Epithelial cell of esophagus (primary cell): ENCODE measurements around the gene DCLRE1B.

Experiments
- DNase-seq: peaks from one replicate; pipeline ENCODE4 v3.0.0; 2010; ENCODE audit warnings: low read depth
- H3K4me3 ChIP-seq: 2 replicates; pipeline ENCODE4 v1.5.1; 2011; ENCODE audit warnings: mild to moderate bottlenecking, low read length, control low read depth
- CTCF ChIP-seq: IDR thresholded peaks from 2 replicates; pipeline ENCODE4 v1.5.1; 2011; ENCODE audit warnings: low read depth, mild to moderate bottlenecking, low read length, control low read depth, inconsistent platforms; ENCODE audit not compliant: insufficient read depth; ENCODE audit errors: missing control alignments

DCLRE1B gene

GRCh38 chr1:113886417-113887401 lies 18.4 kb upstream of the DCLRE1B start:
- H3K4me3 ChIP-seq: no peak overlapping the region
- no peak for DNase-seq

GRCh38 chr1:113887402-113888175 lies 17.5 kb upstream of the DCLRE1B start, which contains the start of gene BCL2L15:
Gene BCL2L15 (minus strand): TSS chr1:113887581. CDS start chr1:113887375, 206 bp downstream.
- H3K4me3 ChIP-seq: no peak within 1 kb of the TSS
- TF ChIP-seq CTCF: no peak
- DNase-seq: no peak

More at GRCh38 chr1:113886417-113887401, 18.4 kb upstream of the DCLRE1B start:
- TF ChIP-seq CTCF: no peak

- no peak for TF ChIP-seq CTCF
- no peak for DNase-seq
These were observed 14.3 kb upstream of the DCLRE1B start for GRCh38 chr1:113890816-113891215.

GRCh38 chr1:113891631-113892220 lies 13.4 kb upstream of the DCLRE1B start:
- H3K4me3 ChIP-seq: no peak overlapping the region
- DNase-seq: no peak
- no peak for TF ChIP-seq CTCF

More at GRCh38 chr1:113890816-113891215, 14.3 kb upstream of the DCLRE1B start:
- no peak overlapping the region for H3K4me3 ChIP-seq

GRCh38 chr1:113893267-113893666 lies 11.9 kb upstream of the DCLRE1B start:
- DNase-seq: no peak
- no peak overlapping the region for H3K4me3 ChIP-seq
- no peak for TF ChIP-seq CTCF

GRCh38 chr1:113895098-113895497 lies 10.0 kb upstream of the DCLRE1B start:
- no peak for DNase-seq
- no peak for TF ChIP-seq CTCF
- no peak overlapping the region for H3K4me3 ChIP-seq
